Kidney (tissue), 14 donors: ENCODE measurements around the gene EIF3L. TPM values are rescaled to one million over a fixed set of nuclear protein-coding genes. Genes with fewer than 3 reads are reported as not detected.

Experiments used
- DNase-seq, 5 donors: peaks; one replicate each; pipeline ENCODE4 v3.0.0-alpha.2; 2013 to 2020
- FAIRE-seq: peaks from 2 replicates; lab custom pipeline; 2012; peaks lifted over from hg19 to GRCh38; lab: Jason Lieb, UNC
- H3K27ac ChIP-seq, 2 donors: one replicate each; pipeline ENCODE4 v1.7.0; 2013; ENCODE audit warnings: low read depth in 2 of 2, low read length in 2 of 2, inconsistent platforms in 1 of 2
- H3K27me3 ChIP-seq: one replicate; pipeline ENCODE4 v1.7.1; 2013; ENCODE audit warnings: low read length, inconsistent platforms; ENCODE audit not compliant: control insufficient read depth, insufficient read depth
- H3K36me3 ChIP-seq, 3 donors: one replicate each; pipeline versions ENCODE4 v1.7.0 to v1.7.1; 2013; ENCODE audit warnings: low read length in 3 of 3, control low read depth in 1 of 3, inconsistent platforms in 1 of 3; ENCODE audit not compliant: insufficient read depth in 3 of 3, control insufficient read depth in 2 of 3
- H3K4me1 ChIP-seq, 3 donors: one replicate each; pipeline versions ENCODE4 v1.7.0 to v1.7.1; 2013; ENCODE audit warnings: low read length in 3 of 3, inconsistent platforms in 1 of 3, low read depth in 1 of 3; ENCODE audit not compliant: control insufficient read depth in 2 of 3, insufficient read depth in 2 of 3
- H3K4me3 ChIP-seq, 3 donors: one replicate each; pipeline versions ENCODE4 v1.7.0 to v1.8.1; 2013; ENCODE audit warnings: low read length in 3 of 3, control low read depth in 1 of 3, inconsistent platforms in 1 of 3
- H3K9ac ChIP-seq, 3 donors: one replicate each; pipeline versions ENCODE4 v1.7.0 to v1.7.1; 2013; ENCODE audit warnings: low read length in 3 of 3, control low read depth in 1 of 3, inconsistent platforms in 1 of 3
- H3K9me3 ChIP-seq, 3 donors: one replicate each; pipeline versions ENCODE4 v1.7.0 to v1.7.1; 2013; ENCODE audit warnings: low read length in 3 of 3, control low read depth in 1 of 3, inconsistent platforms in 1 of 3; ENCODE audit not compliant: control insufficient read depth in 2 of 3, insufficient read depth in 1 of 3
- CTCF ChIP-seq: IDR thresholded peaks from 3 replicates; pipeline ENCODE4 v1.5.1; 2012; ENCODE audit warnings: mild to moderate bottlenecking, moderate library complexity, borderline replicate concordance; ENCODE audit not compliant: insufficient read depth; ENCODE audit errors: extremely low read depth
- intact Hi-C: fragments of 100-400 bp; cut with DNase I; formaldehyde crosslinking; loops from one replicate; pipeline ENCODE4 v1.11.1; 2022
- polyA plus RNA-seq: library from polyadenylated mRNA; stranded (reverse); fragments of 350-450 nt; fragmentation: Illumina TruSeq; extraction: RNeasy Lipid Tissue Mini Kit (QIAGEN cat#74804); gene quantifications from one replicate; pipeline ENCODE4 v1.2.3, GENCODE V29; 2014; ENCODE audit warnings: low read depth, low replicate concordance; ENCODE audit not compliant: insufficient read depth
- total RNA-seq: library from RNA; stranded (reverse); fragmentation: NEBNext Ultra II Directional; extraction: Animal tissue kit (Norgen Biotek cat#: 25700); gene quantifications from one replicate; pipeline ENCODE4 v1.2.1, GENCODE V29; 2021
- donor health status: control.
- donor health status: control.
- donor health status: control.
- donor health status: control.
- donor health status: control.
- donor health status: DM: yes; HTN: yes; CAD: no.
- donor health status: Normal renal cell carcinoma (clear cell type).

Gene EIF3L
- total and polyA plus RNA-seq, 2 donors from 2014 or later: 352 to 376 TPM

DNA sequence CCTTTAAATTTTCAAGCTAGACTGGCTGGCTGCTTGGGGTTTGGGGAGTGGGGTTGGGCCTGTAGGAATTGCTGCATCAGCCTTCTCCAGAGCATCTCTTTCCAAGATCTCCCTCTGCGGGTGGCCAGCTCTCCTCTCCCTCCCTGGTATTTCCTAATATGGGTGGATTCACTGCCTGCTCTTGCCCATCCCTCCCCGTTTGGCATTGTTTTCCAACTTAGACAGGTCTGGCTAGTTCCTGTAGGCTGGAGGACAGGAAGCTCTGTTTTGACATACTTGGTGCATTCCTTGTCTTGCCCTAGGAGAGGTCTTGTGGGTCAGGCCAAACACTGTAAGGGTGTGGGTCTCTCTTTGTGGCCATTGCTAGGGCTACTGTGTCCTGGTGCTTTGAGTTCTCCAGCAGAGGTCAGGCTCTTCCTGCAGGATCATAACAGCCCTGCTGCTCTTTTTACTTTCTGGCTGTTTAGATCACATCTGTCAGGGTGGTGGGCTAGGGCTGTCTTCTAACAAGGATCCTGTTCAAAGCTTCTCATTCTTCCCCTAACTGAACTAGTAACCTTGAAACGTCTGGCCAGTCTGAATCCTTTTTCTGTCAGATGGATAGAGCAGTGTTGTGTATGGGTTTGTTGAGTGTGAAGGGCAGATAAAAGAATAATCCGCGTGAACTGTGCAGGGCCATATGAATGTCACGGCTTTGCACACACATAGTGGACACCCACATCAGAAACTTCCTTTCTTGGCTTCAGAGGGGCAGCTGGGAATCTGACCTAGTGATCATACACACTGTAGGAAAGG, 38.6 kb downstream of the EIF3L start:
- H3K4me1 ChIP-seq: peaks cover 0 to 8% (median 0%) of the 10 kb centered on the region in 3 donors
- no peak overlapping the region for H3K9ac ChIP-seq
- peaks cover 7 to 23% (median 14%) of the 10 kb centered on the region in 3 donors for H3K36me3 ChIP-seq
- TF ChIP-seq CTCF: peak; percentile 26
- H3K27ac ChIP-seq: no peak overlapping the region
- FAIRE-seq: no peak
- intact Hi-C loops: no loop called here
- no peaks in the 10 kb centered on the region for H3K27me3 ChIP-seq
- no peak overlapping the region for H3K4me3 ChIP-seq
- no peaks in the 10 kb centered on the region for H3K9me3 ChIP-seq
- peak in 1 of 5 donors; percentile 76 for DNase-seq

GRCh38 chr22:37891926-37892325, 42.7 kb downstream of the EIF3L start:
- intact Hi-C loops: no loop called here
- DNase-seq (no peak), FAIRE-seq (no peak)
- no peak for TF ChIP-seq CTCF
- no peaks in the 10 kb centered on the region for H3K27me3 ChIP-seq
- peaks cover 0 to 35% (median 20%) of the 10 kb centered on the region in 3 donors for H3K4me1 ChIP-seq
- H3K9me3 ChIP-seq: no peaks in the 10 kb centered on the region
- H3K36me3 ChIP-seq: peaks cover 7 to 23% (median 10%) of the 10 kb centered on the region in 3 donors
- H3K4me3 ChIP-seq: no peak overlapping the region
- H3K27ac ChIP-seq: no peak overlapping the region
- no peak overlapping the region for H3K9ac ChIP-seq

GRCh38 chr22:37892566-37893335, 43.5 kb downstream of the EIF3L start:
- no peak for TF ChIP-seq CTCF
- no peak overlapping the region for H3K9ac ChIP-seq

More at GRCh38 chr22:37892566-37893335, 43.5 kb downstream of the EIF3L start:
- Histone ChIP-seq H3K27me3 (no peaks in the 10 kb centered on the region), H3K4me3 (no peak overlapping the region), H3K27ac (no peak overlapping the region), H3K36me3 (peaks cover 7 to 22% (median 8%) of the 10 kb centered on the region in 3 donors), H3K9me3 (no peaks in the 10 kb centered on the region), H3K4me1 (peaks cover 0 to 35% (median 20%) of the 10 kb centered on the region in 3 donors)
- DNase-seq (no peak), FAIRE-seq (no peak)
- intact Hi-C loops: no loop called here
